NCI-H446 treated with DMSO at 0.1 percent for 48 hours (cell line): Measurements from ENCODE around the gene TTC28.
"Not testable (repeated sequence)": the region's sequence is repeated elsewhere in the genome, so short reads cannot be mapped to it uniquely, and the experiment has no call there.

Experiments
- DNase-seq: peaks from one replicate; lab custom pipeline; 2025; lab: John Stamatoyannopoulos, UW

TTC28 gene

DNA sequence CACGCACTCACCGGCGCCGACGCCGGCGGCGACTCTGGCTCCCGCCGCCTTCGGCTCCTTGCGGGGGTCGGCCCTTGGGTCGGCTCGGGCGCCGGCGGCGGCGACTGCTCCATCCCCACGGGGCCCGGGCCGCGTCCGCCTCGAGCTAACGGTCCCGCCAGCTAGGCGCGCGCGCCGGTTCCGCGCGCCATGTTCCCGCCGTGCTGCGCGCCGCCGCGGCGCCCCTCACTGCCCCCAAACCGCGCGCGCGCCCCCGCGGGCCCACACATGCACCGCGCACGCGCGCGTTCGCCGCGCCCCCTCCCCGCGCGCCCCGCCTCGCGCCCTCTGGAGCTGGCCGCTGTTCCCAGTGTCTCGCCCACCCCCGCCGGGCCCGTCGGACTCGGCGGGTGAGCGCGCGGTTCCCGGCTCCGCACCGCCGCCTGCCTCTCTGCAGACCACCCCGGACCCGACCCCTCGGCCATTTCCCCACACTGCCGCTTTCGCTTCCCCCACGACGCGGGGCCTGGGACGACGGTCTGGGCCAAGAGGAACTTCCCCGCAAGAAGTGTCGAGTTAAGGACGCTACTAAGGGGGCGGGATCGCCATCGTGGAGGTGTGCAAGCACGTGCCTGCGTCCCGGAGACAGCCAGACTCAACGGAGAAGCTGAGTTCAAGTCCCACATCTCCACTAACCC lies at the start of gene TTC28:
TTC28 (minus strand) TSS at position 230 of the 677 bp plus-strand sequence; CDS start at position 113, 117 bp downstream.
- DNase-seq, result peak; percentile 56

DNA sequence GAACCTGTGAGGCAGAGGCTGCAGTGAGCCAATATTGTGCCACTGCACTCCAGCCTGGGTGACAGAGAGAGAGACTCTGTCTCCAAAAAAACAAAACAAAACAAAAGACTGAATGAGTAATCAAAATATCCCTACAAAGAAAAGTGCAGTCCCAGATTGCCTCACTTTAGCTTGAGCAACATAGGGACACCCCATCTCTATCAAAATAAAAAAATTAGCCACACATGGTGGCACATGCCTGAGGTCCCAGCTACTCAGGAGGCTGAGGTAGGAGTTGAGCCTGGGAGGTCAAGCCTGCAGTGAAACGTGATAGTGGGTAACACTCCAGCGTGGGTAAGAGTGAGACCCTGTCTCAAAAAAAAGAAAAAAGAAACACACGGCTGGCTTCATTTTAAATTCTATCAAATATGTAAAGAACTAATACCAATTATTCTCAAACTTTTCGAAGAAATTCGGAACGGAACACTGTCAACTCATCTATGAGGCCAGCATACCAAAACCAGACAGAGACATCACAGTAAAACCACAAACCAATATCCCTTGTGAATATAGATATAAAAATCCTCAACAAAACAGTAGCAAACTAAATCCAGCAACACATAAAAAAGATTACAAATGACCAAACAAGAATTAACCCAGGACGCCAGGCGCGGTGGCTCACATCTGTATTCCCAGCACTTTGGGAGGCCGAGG lies 49.1 kb upstream of the TTC28 start:
- DNase-seq, result no peak

- DNase-seq, result no peak
Observed at GRCh38 chr22:28728002-28728401, 48.4 kb upstream of the TTC28 start.

DNA sequence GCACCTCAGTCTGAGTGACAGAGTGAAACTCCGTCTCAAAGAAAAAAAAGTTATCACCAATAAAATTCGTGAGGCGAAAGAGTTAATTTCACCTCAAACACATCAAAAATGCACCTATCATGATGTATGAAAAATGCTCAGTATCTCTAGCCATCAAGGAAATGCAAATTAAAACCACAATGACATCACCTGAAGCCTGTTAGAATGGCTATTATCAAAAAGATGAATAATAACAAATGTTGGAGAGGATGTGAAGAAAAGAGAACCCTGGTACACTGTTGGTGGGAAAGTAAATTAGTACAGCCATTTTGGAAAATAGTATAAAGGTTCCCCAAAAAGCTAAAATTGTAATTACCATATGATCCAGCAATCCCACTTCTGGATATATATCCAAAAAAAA lies 38.4 kb upstream of the TTC28 start:
- DNase-seq, result no peak

- no peak for DNase-seq
Observed at GRCh38 chr22:28716686-28717085, 37.0 kb upstream of the TTC28 start.

- no peak for DNase-seq
Observed at GRCh38 chr22:28715611-28716010, 36.0 kb upstream of the TTC28 start.

DNA sequence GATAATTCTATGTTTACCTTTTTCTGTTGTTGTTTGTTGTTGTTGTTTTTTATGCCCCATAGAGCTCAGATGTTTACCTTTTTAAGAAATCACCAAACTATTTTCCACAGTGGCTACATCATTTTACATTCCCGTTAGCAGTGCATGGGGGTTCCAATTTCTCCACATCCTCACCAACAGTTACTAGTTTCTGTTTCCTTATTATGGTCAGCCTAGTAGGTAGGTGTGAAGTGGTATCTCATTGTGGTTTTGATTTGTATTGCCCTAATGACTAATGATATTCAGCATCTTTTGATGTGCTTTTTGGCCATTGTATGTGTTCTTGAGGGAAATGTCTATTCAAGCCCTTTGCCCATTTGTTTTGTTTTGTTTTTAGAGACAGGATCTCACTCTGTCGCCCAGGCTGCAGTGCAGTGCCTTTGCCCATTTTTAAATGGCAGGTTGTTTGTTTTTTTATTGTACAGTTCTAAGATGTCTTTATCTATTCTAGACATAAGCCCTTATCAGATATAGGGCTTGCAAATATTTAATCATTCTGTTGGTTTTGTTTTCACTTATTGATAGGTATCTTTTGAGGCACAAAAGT lies 34.5 kb upstream of the TTC28 start:
- DNase-seq, result no peak

GRCh38 chr22:28711820-28712777 lies 32.5 kb upstream of the TTC28 start:
- DNase-seq, result no peak

- DNase-seq, result no peak
Observed at GRCh38 chr22:28711341-28711740, 31.7 kb upstream of the TTC28 start.

DNA sequence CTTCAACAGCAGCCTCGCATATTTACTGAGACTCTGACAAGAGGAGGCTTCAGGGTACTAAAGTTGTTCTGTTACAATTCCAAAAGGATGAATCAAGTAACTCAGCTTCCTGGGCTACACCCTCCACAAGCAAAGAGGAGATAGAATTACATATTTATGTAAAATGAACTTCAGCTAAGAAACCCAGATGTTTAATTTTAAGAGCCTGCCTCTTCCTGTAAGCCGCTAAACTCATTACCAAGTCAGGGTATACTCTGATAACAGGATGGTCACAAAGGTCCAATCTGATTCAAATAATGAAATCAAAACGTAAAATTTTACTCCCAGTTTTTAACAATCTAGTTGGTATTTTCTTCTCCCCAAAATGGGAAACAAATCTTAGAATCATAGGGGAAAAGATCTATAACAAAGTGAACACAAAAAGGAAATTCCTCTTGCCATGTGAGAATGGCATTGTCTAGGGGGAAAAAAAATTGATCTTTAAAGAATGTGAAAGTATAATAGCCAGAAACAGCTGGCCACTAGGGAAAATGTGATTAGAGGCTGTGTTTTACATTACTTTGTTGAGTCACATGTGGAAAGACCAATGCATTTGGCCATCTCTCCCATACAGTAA lies 31.0 kb upstream of the TTC28 start:
- DNase-seq, result no peak

DNA sequence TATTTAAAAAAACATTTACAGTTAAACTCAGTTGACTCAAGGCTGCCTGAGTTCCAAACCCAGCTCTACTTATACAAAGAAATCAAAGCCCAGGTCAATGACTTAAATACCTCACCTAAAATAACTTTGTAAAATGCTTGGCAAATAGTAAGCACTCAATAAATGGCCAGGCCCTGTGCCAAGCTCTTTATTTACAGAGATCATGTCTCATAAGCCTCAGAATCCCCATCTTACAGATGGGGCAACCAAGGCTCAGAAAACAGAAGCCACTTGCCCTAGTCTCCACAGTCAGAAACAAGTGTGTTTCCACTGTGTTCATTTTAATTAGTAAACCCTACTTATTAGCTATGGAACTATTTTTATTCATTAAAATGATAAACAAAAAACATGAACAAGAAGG lies 30.5 kb upstream of the TTC28 start:
- DNase-seq, result no peak

GRCh38 chr22:28706845-28707244 lies 27.2 kb upstream of the TTC28 start:
- DNase-seq, result no peak

- no peak for DNase-seq
Observed at GRCh38 chr22:28703436-28703835, 23.8 kb upstream of the TTC28 start.

DNA sequence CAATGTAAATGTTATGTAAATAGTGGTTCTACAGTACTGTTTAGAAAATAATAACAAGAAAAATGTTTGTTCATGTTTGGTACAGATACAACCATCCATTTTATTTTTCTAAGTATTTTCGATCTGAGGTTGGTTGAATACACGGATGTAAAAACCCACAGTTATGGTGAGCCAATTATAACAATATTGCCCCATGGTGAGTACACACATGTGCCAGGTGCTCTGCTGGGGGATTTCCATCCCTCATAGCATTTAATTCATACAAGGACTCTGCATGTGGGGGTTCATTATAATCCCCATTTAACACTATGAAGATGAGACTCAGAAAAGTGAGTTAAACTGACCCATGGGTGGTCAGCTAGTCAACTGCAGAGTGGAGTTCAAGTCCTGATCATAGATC lies 23.3 kb upstream of the TTC28 start:
- no peak for DNase-seq

DNA sequence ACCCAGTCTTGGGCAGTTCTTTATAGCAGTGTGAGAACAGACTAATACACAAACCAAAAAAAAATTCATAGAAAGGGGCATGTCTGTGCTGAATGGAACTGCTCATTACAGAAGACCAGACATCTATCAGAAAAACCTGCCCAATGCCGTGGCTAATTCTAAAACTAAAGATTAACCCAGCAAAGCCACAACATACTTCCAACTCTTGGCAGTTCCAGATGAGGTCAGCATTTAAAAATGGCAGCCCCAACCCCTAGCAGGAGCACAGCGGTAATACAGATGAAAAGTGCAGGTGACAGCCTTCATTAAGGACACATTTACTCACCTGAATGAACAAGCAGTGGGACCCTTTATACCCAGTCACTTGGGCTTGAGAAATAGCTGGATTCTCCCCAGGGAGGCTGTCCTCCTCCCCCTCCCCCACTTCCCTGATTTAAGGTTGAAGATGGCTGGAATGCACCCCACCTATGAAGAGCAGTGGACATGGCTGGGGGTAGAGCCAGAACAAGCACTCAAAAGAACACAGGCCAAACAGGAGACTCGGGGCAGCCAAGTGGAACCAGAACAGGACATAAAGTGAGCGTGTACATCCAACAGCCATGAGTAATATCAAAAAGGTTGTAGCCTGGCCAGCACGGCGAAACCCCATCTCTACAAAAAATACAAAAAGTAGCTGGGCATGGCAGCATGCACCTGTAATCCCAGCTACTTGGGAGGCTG lies 13.6 kb upstream of the TTC28 start:
- not testable (repeated sequence) for DNase-seq

- not testable (repeated sequence) for DNase-seq
Observed at GRCh38 chr22:28689796-28690195, 10.2 kb upstream of the TTC28 start.

- DNase-seq, result not testable (repeated sequence)
Observed at GRCh38 chr22:28682966-28683365, 3.3 kb upstream of the TTC28 start.

DNA sequence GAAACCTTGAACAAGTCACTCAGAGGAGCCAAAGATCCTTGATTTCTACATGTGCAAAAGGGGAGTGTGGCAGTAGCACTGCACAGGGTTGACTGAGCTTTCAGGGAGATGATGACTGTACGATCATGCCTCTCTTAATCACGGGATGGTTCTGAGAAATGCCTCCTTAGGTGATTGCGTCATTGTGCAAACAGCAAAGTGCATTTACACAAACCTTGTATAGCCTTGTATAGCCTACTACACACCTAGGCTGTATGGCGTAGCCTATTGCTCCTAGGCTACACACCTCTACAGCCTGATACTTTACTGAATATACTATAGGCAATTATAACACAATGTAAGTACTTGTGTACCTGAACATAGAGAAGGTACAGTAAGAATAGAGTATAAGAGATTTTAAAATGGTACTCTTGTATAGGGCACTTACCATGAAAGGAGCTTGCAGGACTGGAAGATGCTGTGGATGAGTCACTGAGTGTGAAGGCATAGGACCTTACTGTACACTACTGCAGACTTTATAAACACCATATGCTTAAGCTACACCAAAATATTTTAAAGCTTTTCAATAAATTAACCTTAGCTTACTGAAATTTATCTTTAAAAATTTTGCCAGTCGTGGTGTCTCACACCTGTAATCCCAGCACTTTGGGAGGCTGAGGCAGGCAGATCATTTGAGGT lies 1.3 kb upstream of the TTC28 start:
- not testable (repeated sequence) for DNase-seq

DNA sequence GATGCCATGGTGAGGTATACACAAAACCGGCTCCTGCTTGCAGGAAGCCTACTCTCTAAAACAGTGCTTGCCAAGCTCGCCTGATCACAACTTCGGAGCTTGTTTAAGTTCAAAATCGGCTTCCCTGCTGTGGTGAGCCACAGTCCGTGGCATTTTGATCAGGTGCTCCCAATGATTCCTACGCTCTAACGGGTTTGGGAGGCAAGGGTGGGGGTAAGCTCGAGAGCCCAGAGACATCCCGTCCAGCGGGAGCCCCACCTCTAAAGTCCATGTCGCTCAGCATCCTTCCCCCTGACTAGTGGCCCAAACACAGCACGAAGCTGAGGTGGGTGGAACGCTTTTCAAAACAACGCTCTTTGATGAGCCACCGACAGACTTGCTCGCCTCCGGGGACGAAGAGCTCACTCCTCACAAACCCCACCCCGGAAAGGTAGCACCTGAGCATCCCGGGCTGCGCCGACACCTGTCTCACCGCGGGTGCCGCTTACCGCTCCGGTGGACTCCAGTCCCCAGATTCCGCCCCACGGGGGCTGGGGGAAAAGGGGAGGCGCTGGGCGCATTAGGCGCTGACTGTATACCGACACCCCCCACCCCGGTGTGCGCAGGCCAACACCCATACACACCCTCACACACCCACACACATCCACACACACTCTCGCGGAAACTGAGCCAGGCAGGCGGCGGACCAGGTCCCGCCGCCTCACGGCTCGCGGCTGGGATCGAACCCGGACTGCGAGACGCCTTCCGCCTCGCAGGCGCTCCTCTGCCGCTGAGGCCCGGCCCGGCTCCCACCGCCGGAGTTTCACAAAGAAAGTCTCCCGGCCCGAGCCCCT lies 646 bp downstream of the TTC28 start:
- DNase-seq, result not testable (repeated sequence)

DNA sequence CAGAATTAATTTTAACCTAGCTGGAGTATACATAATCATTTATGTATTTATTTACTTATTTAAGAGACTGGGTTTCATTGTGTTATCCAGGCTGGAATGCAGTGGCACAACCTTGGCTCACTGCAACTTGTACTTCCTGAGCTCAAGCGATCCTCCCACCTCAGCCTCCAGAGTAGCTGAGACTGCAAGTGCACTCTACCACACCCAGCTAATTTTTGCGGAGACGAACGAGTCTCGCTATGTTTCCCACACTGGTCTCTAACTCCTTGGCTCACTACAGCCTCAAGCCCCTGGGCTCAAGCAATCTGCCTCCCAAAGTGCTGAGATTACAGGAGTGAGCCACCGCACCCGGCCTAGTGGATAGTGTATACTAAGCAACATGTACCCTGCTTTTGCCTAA lies 1.5 kb downstream of the TTC28 start:
- not testable (repeated sequence) for DNase-seq
